K562 (cell line): Measurements from ENCODE around the gene DDRGK1. TPM values are rescaled to one million over a fixed set of nuclear protein-coding genes. Genes with fewer than 3 reads are reported as not detected.

Experiments used
- ATF7 ChIP-seq: fragments of 450-650 bp; IDR thresholded peaks from 2 replicates; pipeline ENCODE4 v1.7.1; 2014; ENCODE audit warnings: mild to moderate bottlenecking, moderate library complexity
- CHD1 ChIP-seq: fragments of 200-600 bp; sonication (generic); IDR thresholded peaks from one replicate; pipeline ENCODE4 v1.6.1; 2012; ENCODE audit warnings: mild to moderate bottlenecking, moderate library complexity, low read length, inconsistent platforms
- FOXJ3 ChIP-seq: sonication (generic); formaldehyde crosslinking; IDR thresholded peaks from 2 replicates; pipeline ENCODE4 v1.4.0; 2020; ENCODE audit warnings: mild to moderate bottlenecking, missing genetic modification reagents
- GABPB1 ChIP-seq: sonication (generic); formaldehyde crosslinking; IDR thresholded peaks from 2 replicates; pipeline ENCODE4 v1.8.0; 2022; ENCODE audit warnings: mild to moderate bottlenecking, missing genetic modification reagents
- MAX ChIP-seq: sonication (generic); formaldehyde crosslinking; IDR thresholded peaks from 2 replicates; pipeline ENCODE4 v1.9.0; 2022; ENCODE audit warnings: mild to moderate bottlenecking, missing genetic modification reagents
- MBD2 ChIP-seq: sonication (generic); IDR thresholded peaks from 2 replicates; pipeline ENCODE4 v1.6.1; 2016; ENCODE audit warnings: low read depth, borderline replicate concordance
- MGA ChIP-seq: fragments of 450-650 bp; IDR thresholded peaks from 2 replicates; pipeline ENCODE4 v1.6.1; 2016; ENCODE audit warnings: mild to moderate bottlenecking, moderate library complexity
- NFXL1 ChIP-seq: fragments of 450-650 bp; formaldehyde crosslinking; IDR thresholded peaks from 2 replicates; pipeline ENCODE4 v1.4.0; 2021; ENCODE audit warnings: mild to moderate bottlenecking
- PML ChIP-seq: IDR thresholded peaks from 2 replicates; pipeline ENCODE4 v1.6.1; 2012; ENCODE audit warnings: low read length, inconsistent platforms
- POLR2B ChIP-seq: fragments of 450-650 bp; IDR thresholded peaks from 2 replicates; pipeline ENCODE4 v1.6.1; 2018; ENCODE audit warnings: low read depth; ENCODE audit not compliant: partially characterized antibody
- PREB ChIP-seq: sonication (generic); formaldehyde crosslinking; IDR thresholded peaks from 2 replicates; pipeline ENCODE4 v1.8.1; 2023; ENCODE audit warnings: mild to moderate bottlenecking, missing genetic modification reagents
- ZNF431 ChIP-seq: sonication (generic); formaldehyde crosslinking; IDR thresholded peaks from 2 replicates; pipeline ENCODE4 v1.8.0; 2022; ENCODE audit warnings: mild to moderate bottlenecking, missing genetic modification reagents
- ZNF740 ChIP-seq, 3 experiments: fragments of 200-800 bp in 1 of 3; sonication (Bioruptor generic) in 1 of 3; sonication (generic) in 1 of 3; formaldehyde crosslinking in 1 of 3; IDR thresholded peaks; 2 replicates each; pipeline versions ENCODE4 v1.6.1 to v1.8.0; 2016 to 2022; ENCODE audit warnings: mild to moderate bottlenecking in 2 of 3, missing compliant biosample characterization in 2 of 3, missing genetic modification characterization in 2 of 3, missing genetic modification reagents in 1 of 3
- polyA plus RNA-seq, 8 experiments: library from polyadenylated mRNA; depleted of rRNA in 4 of 8; stranded (reverse) in 5 of 8; unstranded in 3 of 8; fragments of >200 nt; fragmentation: Nextera tagmentation in 2 of 8; fragmentation: Illumina TruSeq in 1 of 8; extraction: Ambion mirVana in 2 of 8; extraction: Trizol in 1 of 8; gene quantifications; 2 replicates each; pipeline versions ENCODE4 v1.2.1 to v1.2.3, GENCODE V29; 2011 to 2014; ENCODE audit warnings: inconsistent platforms in 1 of 8, missing spikeins in 1 of 8
- total RNA-seq, 7 experiments: library from RNA; depleted of rRNA in 6 of 7; stranded (reverse); fragments of >200 nt in 6 of 7; fragmentation: Illumina TruSeq in 2 of 7; extraction: Trizol in 2 of 7; gene quantifications; 2 replicates each; pipeline versions ENCODE4 v1.2.1 to v1.2.3, GENCODE V29; 2011 to 2021; ENCODE audit warnings: low replicate concordance in 1 of 7

Gene DDRGK1
- total and polyA plus RNA-seq, 9 of the 15 experiments (the other 6 are each of a cell fraction or from before 2014, with no cell fraction given), result 2.3 to 54.4 (median 29.1) TPM

GRCh38 chr20:3204124-3204794 lies at the start of gene DDRGK1 (continued):
- TF ChIP-seq MGA, result 0 out of 2 replicates have a peak, but pooled peaks have one; percentile 36
- peak; percentile 24; the same call in 1 of the 2 replicates for TF ChIP-seq MAX
- peak; percentile 37; the same call in 1 of the 2 replicates for TF ChIP-seq PML
- no peak for TF ChIP-seq FOXJ3 (CRISPR knock-in tag)
- peak; percentile 88 for TF ChIP-seq POLR2B
- peak; percentile 49 for TF ChIP-seq CHD1
- TF ChIP-seq MBD2, result 0 out of 2 replicates have a peak, but pooled peaks have one; percentile 17
- no peak for TF ChIP-seq PREB (CRISPR knock-in tag)
- TF ChIP-seq ATF7, result peak; percentile 53; the same call in 1 of the 2 replicates
- TF ChIP-seq ZNF431, result 0 out of 2 replicates have a peak, but pooled peaks have one; percentile 46
- no peak for TF ChIP-seq ZNF740 (CRISPR knock-in tag; IDR thresholded peaks at IDR 0.05)
- no peak for TF ChIP-seq ZNF740 (tag; IDR thresholded peaks at IDR 0.05)
- TF ChIP-seq NFXL1, result no peak
- TF ChIP-seq GABPB1 (CRISPR knock-in tag), result peak; percentile 62
